Activated CD8-positive, alpha-beta memory T cell treated with anti-CD3 and anti-CD28 coated beads for 1 hour (primary cell): ENCODE data around the gene RAB20.
"Not testable (repeated sequence)": the region's sequence is repeated elsewhere in the genome, so short reads cannot be mapped to it uniquely, and the experiment has no call there.

Experiments used
- DNase-seq, 2 donors: peaks; one replicate each; pipeline ENCODE4 v3.0.0-alpha.2; 2020; ENCODE audit warnings: low read depth in 1 of 2; ENCODE audit errors: extremely low read depth in 1 of 2

The RAB20 gene

DNA sequence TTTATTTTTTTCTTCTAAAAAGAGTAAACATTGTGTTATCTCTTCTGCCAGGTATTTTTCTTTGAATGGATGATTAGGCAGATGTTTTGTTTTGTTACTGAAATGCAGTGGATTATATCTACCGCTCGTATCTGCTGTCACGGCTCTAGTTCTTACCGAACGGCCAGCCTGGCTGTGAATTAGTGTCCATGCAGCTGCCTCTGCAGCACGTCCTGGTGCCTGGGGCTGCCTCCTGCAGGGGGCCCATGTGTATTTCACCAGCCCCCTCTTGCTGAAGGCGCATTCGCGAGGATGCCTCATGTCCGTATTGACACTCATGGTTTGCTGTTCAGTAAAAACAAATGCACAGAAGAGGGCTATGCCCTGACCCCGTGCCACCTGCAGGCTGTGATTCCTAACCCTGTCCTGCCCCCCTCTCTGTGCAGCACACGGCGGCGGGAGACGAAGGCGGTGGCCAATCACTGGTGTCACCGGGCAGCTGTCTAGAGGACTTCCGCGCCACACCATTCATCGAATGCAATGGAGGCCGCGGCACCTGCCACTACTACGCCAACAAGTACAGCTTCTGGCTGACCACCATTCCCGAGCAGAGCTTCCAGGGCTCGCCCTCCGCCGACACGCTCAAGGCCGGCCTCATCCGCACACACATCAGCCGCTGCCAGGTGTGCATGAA is 49.9 kb downstream of the RAB20 start:
- DNase-seq: no peak

DNA sequence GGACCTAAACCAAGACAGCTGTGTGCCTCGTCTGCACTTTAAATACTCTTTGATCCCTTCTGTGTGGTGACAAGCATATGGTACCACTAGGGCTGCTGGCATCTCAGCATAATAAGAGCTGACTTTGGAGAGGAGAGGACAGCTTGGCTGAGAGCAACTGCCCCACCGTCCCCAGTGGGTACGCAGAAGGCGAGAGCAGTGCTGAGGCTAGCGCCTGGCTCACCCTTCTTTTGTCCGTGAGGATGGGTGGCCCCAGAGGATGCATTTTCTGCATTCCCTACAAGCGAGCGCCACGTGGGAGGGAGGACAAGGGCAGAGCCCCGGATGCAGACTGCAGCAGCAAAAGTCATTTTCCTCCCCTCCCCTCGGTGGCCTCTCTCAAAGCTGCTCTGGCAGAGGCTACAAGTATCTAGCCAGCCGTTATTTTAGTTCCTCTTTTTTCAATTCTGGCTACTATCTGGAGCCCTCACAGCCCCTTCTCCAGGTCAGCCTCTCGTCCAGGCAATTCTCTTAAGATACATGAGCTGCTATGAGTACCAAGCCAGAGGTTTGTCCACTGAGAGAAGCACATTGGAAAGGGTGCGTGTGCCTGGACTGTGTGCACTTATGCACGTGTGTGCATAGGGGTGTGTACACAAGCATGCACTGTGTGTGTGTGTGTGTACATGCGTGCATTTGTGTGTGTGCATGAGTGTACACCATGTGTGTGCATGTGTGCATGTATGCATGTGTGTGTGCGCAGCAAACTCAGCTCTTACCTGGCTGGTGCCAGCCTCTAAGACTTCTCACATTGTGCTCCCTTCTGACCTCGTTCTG is 51.3 kb downstream of the RAB20 start:
- no peak for DNase-seq

DNA sequence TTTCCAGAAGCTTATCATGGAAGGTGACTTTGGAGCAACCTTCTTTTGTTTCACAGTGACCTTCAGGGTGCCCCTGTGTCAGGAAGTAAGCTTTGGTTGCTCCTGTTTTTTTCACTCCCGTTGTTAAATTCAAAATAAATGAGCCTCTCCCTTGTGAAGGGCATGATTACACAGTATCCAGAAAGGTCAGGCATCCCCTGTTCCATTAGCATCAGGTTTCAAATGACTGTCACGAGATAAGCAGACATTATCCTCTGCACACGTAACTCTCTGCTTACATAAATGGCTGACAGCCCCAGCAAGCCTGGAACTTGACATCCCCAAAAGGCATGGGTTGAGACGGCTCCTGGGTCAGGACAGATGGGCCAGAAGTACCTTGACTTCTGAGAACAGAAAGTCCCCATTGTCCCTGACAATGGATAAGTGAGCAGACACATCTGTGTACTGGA is 52.0 kb downstream of the RAB20 start:
- DNase-seq: no peak

DNA sequence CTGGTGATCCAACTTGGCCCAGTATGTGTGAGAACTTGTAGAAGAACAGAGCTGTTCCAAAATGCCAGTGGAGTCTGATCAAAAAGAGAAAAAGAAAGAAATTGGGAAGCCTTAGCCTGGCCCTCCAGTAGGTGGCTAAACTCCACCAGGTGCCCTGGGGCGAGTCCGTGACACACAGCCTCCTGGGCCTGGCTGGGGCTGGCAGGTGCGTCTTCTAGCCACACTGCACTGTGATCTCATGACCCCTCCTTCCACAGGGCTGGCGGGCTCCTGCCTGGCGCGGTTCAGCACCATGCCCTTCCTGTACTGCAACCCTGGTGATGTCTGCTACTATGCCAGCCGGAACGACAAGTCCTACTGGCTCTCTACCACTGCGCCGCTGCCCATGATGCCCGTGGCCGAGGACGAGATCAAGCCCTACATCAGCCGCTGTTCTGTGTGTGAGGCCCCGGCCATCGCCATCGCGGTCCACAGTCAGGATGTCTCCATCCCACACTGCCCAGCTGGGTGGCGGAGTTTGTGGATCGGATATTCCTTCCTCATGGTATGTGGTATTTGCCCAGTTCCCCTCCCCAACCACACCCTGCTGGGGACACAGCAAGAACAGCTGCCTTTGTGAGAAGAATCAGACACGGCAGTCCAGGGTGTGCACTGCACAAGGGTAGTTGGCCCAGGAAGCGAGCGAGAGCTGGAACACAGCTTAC is 53.7 kb downstream of the RAB20 start:
- no peak for DNase-seq

DNA sequence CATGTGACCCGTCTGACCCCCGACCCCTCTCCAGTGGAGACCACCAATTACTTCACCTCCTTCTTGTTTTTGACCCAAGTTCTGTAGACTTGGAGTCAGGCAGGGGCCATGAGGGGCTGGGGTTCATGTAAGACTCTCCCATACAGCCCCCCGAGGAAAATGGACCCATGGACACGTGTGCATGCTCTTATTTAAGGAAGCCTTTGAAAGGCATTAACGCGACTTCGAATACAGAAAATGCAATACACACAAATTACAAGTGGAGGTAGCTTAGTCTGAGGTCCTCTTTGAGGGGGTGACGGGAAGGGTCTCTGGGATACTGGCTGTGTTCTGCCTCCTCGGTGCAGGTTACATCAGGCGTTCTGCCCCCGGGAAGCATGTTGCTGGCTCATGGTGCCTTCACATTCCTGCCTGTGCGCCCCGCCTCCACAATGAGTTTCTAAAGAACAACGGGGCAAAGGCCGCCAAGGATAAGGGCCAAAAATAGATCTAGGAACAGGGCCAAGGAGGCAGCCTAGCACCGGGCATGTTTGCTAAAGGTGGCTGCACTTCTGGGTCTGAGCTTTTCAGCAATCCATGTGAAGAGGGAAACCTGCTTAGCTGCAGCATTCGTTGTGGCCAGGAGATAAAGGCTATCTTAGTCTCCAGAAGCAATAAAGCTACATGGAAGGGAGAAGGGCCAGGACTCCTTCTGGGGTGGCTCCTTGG is 54.5 kb downstream of the RAB20 start:
- no peak for DNase-seq

DNA sequence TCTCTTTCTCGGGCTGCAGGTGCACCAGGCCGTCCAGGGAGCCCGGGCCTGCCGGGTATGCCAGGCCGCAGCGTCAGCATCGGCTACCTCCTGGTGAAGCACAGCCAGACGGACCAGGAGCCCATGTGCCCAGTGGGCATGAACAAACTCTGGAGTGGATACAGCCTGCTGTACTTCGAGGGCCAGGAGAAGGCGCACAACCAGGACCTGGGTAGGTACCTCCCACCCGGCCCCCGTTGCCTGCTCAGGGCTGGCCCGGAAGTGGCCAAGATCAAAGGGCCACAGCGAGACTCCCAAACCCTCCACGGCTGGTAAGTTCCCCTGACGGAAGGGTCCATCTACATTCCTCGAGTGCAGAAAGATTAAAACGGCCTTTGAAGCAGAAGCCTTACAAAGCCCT is 55.1 kb downstream of the RAB20 start:
- DNase-seq: no peak

DNA sequence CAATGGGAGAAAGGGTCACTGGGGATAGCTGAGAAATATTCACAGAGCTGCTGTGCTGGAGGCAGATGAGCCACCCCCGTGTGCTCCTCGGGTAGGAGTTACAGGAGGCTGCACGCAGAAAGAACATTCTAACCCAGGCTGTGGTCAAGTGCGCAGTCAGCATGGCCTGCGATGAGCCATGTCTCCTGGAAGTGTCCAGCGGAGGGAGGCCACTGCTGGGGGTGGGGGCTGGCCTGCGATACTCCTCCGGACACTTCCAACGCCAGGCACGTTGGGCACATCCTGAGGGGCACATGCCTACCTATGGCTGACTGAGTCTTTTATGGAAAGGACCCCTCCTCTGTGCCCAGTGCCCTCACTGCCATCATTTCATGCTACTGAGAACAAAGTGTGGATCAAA is 55.9 kb downstream of the RAB20 start:
- DNase-seq: no peak

DNA sequence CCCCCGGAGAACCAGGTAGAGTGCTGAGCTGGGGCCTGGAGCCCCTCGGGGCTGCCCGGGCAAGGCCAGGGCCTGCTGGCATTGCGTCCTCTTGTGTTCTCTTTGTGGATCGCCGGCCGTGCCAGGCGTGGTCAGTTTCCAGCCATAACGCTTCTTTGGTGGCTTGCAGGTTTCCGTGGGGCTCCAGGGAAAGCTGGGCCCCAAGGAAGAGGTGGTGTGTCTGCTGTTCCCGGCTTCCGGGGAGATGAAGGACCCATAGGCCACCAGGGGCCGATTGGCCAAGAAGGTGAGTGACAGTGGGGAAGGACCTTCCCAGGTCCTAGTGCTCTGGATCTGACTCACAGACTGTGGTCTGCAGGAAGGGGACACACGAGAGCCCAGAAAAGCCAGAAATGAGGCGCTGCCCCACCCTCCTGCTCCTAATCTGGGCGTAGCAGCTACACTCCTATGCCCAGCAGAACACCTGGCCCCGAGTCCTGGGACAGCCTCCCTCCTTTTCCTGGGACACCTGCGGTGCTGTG is 57.5 kb downstream of the RAB20 start:
- no peak for DNase-seq

DNA sequence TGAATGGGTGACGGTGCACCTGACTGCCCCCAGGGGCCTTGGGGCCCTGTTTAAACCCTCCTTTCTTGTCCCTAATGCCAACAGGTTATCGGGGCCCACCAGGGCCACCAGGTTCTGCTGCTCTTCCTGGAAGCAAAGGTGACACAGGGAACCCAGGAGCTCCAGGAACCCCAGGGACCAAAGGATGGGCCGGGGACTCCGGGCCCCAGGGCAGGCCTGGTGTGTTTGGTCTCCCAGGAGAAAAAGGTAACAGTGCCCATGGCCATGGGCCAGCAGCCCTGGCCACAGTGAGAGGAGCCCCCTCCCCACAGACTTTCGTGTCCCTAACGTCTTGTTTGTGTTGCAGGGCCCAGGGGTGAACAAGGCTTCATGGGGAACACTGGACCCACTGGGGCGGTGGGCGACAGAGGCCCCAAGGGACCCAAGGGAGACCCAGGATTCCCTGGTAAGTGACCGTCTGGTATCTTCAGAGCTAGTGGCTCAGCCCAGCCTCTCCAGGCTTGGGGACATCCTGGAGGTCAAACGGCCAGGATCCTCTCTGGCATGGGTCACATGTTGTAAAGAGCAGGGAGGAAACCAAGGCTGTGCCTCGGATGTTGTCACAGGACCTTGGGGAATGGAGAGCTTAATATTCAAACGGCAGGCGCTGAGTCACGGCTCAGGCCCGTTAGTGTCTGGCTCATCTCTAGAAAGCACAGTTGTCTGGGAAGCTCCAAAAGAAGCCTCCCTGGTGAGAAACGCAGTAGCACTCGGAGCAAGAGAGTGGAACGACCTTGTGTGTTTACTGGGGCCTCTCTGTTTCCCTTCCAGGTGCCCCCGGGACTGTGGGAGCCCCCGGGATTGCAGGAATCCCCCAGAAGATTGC is 58.3 kb downstream of the RAB20 start:
- DNase-seq: no peak

DNA sequence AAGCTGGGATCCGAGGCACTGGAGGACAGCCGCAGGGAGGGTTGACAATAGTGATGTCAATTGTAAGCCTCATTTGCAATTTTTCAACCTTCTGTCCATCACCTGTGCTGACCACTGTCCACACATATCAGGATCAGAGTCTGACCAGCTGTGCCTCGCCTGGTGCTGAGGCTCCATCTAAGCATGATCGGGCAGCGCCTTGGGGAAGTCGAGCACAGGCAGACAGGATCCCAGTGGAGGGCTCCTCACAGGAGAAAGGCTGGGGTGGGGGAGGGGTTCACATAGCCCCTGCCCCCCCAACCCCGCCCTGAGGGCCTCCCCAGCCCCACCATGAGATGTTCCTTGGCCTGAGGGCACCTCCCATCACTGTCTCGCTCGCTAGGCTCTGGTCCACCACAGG is 60.3 kb downstream of the RAB20 start:
- DNase-seq: no peak

DNA sequence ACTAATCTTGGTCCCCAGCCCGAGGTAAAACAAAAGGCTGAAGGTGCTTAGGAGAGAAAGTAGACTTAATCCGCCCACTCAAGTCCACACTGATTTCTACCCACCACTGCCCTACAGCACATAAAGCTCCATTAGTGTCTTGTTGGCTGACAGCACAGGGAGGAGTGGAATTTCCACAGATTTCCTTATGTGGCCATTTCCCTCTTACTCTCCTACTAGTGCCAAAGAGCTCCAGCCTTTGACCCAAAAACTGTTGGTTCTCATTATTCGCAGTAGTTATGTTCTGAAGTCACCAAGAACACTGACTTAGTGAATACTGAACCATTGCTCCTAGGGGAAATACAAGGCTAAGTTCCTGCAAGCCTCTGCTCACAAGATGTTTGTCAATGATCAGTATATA is 61.2 kb downstream of the RAB20 start:
- DNase-seq: no peak

DNA sequence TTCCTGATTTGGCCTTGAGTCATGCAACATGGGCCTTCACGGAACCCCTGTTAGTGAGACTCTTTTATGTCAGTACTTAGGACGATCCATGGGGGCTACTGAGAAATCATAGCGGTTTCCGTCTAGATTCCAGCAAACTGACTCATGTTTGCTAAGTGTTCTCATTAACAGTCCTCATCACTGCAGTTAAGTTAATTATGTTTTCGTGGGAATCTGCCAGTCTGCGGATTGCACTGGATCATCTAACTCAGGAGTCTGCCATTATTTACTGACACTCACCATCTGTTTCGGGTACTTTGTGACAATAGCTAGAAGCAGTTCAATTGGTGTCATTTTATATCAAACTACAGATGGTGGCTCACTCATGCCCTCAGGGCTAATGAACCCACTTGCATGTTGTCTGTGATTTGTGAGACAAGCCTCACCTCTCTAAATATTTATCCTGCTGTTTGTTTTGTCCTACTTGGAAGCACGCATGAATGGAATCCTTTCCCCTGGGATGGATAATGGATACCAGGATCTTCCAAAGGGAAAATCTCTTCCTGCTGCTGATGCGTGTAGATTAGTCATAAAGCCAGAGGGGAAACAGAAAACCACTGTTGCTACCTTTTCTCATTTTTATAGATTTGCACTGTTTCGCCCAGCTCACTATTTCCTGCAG is 61.8 kb downstream of the RAB20 start:
- no peak for DNase-seq

DNA sequence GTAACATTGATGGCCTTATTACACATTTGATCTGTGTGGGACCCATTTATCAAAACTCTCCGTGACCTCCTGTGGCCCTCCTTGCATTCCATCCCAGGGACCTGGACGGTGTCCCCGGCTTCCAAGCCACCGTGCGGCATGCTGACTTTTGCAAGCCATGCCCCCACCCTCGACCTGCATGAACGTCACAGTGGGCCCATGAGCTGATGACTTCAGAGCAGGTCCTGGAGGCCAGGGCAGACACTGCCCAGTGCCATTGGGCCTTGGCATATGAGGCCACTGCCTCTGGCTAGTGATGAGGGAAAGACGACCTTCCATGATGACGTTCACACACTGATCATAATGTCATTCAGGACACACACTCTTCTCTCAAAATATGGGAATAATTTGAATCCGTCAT is 62.8 kb downstream of the RAB20 start:
- DNase-seq: no peak

DNA sequence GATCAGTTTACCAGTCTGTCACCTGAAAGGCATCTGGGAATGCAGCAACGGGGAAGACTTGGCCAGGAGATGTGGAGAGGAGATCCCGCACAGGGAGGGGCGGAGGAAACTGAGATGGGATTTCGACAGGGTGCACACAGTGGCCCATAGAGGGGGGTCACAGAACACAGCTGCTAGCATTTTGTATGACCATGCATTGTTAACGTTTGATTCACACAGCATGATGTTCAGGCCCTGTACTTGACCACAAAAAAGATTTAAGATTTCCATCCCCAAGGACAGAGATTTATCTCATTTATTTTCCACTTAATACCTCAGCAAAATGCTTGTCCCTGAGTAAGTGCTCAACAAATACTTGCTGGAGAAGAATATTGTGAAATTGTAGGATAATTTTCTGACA is 63.2 kb downstream of the RAB20 start:
- no peak for DNase-seq

DNA sequence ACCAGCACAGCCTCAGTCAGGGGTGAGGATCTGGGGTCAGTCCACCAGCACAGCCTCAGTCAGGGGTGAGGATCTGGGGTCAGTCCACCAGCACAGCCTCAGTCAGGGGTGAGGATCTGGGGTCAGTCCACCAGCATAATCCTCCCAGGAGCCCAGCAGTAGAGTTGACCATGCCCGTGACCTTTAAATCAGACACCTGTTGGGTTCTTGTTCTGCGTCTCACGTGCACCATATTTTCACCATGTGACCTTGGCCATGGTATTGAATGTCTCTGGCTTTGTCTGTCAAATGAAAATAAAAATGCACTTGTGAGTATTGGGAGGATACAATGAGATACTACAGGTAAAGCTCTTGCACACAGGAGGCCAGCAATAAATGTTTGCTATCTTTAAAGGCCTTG is 63.6 kb downstream of the RAB20 start:
- not testable (repeated sequence) for DNase-seq

DNA sequence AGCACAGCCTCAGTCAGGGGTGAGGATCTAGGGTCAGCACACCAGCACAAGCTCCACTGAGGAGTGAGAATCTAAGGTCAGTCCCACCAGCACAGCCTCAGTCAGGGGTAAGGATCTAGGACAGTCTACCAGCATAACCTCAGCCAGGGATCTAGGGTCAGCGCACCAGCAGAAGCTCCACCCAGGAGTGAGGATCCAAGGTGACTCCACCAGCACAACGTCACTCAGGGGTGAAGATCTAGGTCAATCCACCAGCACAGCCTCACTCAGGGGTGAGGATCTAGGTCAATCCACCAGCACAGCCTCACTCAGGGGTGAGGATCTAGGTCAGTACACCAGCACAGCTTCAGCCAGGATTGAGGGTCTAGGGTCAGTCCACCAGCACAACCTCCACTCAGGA is 64.5 kb downstream of the RAB20 start:
- no peak for DNase-seq

DNA sequence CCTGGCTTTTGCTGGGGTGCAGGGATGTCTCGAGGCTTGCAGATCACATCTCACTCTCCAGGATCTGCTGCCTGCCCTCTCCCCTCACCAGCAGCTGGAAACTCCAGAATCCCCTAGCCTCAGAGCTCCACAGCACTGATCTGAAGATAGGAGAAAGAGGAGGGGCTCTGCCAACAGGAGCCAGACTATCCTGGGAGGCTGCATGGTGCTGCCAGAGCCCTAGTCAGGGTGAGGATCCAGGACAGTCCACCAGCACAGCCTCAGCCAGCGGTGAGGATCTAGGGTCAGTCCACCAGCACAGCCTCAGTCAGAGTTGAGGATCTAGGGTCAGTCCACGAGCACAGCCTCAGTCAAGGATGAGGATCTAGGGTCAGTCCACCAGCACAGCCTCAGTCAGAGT is 65.2 kb downstream of the RAB20 start:
- no peak for DNase-seq

DNA sequence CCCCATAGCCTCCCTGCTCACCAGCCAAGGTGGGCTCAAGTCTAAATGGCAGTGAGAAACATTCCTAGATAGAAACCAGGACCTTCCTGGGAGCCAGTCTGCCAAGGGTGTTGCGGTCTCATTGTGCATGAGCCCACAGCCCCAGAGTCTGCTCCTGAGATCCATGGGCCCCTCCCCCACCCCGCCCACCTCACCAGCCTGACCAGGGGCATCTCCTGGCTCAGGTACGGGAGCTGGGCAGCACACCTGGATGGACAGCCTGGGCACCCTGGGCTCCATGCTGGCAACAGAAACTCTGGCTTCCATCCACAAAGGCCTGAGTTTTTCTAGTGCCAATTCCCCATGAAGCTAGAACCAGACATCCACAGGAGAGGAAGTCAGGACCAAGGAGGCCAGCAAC is 65.6 kb downstream of the RAB20 start:
- DNase-seq: no peak

DNA sequence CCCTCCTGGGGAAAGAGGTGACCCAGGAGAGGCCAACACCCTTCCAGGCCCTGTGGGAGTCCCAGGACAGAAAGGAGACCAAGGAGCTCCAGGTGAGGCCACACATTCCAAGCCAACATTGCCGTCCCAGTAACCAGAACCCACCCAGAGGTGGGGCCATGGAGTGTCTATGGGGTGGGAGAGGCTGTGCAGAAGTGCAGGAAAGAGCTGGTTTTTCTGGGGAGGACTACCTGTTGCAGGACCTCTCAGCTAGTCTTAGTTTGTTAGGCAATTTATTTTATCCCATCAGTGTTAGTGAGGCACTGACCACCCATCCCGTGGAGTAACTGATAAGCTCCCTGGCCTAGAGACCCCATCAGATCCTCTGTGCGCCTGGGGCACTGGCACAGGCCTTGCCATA is 66.1 kb downstream of the RAB20 start:
- no peak for DNase-seq

DNA sequence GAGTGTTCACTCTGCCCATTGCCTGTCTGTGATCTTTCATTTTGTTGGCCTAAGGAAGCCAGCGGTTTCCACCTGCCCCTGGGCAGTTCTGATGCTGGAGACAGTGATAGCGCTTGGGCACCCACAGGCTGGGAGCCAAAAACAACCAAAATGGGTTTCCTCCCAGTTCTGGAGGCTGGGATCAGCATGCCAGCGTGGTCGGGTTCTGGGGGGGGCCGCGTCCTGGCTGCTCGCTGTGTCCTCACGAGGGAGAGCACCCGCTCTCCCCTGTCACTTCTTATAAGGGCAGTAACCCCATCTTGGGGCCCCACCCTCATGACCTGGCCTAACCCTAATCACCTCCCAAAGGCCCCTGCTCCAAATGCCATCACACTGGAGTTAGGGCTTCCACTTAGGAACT is 67.9 kb downstream of the RAB20 start:
- no peak for DNase-seq
